Activated naive CD4-positive, alpha-beta T cell treated with anti-CD3 and anti-CD28 coated beads, Interleukin-2, amount 50 U/mL, for 72 hours (primary cell): Measurements from ENCODE around the gene TDRD10. TPM values are rescaled to one million over a fixed set of nuclear protein-coding genes. Genes with fewer than 3 reads are reported as not detected.

Source experiments
- ATAC-seq, 2 donors: fragments of 150-1000 bp; cut with Tn5 transposase; 2 replicates each; pipeline ENCODE4 v1.10.0; 2021; ENCODE audit warnings: mild to moderate bottlenecking in 2 of 2, moderate library complexity in 2 of 2
- DNase-seq, 2 donors: peaks; one replicate each; pipeline ENCODE4 v3.0.0; 2021 to 2022; ENCODE audit warnings: low spot score in 2 of 2
- H3K27ac Mint-ChIP-seq, 2 donors: one replicate each; pipeline ENCODE4 v1.8.0; 2022; ENCODE audit warnings: mild to moderate bottlenecking in 2 of 2, mixed read lengths in 2 of 2
- H3K36me3 Mint-ChIP-seq, 2 donors: one replicate each; pipeline ENCODE4 v1.8.0; 2022; ENCODE audit warnings: mixed read lengths in 2 of 2
- H3K9me3 Mint-ChIP-seq, 2 donors: one replicate each; pipeline ENCODE4 v1.8.0; 2022; ENCODE audit warnings: mixed read lengths in 2 of 2
- total RNA-seq, 2 donors: library from RNA; stranded (reverse); gene quantifications; one replicate each; pipeline ENCODE4 v1.2.3, GENCODE V29; 2022

The TDRD10 gene, protein sequence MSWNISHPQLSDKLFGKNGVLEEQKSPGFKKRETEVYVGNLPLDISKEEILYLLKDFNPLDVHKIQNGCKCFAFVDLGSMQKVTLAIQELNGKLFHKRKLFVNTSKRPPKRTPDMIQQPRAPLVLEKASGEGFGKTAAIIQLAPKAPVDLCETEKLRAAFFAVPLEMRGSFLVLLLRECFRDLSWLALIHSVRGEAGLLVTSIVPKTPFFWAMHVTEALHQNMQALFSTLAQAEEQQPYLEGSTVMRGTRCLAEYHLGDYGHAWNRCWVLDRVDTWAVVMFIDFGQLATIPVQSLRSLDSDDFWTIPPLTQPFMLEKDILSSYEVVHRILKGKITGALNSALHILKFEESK
- total RNA-seq = not detected

DNA sequence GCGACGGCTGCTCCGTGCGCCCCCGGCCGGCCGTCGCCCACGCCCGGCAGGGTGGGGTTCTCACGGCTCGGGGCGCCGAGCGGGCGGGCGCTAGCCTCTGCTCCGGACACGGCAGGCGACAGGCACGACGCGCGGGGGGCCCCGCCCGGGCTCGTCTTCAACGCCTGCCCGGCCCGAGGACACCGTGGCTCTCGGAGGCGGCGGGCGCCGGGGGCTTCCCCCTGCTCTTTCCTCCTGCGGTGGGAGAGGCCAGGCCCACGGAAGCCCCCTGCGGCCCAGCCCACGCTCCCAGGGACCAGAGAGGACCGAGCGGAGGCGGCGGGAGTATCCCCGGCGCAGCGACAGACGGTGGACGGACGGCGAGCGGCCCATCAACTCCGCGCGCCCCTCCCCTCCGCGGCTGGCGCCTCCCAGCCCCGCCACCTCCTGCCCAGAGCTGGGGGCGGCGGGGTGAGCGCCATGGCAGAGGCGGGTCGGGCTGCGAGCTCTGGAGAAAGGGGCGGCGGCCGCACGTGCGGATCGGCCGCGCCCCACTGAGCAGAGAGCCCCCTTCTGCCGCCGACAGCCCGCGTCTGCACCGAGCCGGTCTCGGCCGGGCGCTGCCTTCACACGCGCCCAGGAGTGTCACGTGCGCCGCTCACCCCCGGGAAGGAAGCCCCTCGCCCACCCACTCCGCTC, at the start of gene TDRD10, which contains the start of gene SHE:
Gene TDRD10 (plus strand): TSS at position 154 of the 678 bp plus-strand sequence. CDS start 4,685 bp downstream, outside the sequence.
Gene SHE (minus strand): TSS at position 347 of the 678 bp plus-strand sequence. CDS start 386 bp downstream, outside the sequence.
- DNase-seq = no peak
- H3K36me3 Mint-ChIP-seq = peaks cover 13 to 27% of the 10 kb centered on the region in 2 donors
- H3K9me3 Mint-ChIP-seq = peaks cover 0 to 12% of the 10 kb centered on the region in 2 donors
- no peak for ATAC-seq
- H3K27ac Mint-ChIP-seq = no peak within 1 kb of the TSS

DNA sequence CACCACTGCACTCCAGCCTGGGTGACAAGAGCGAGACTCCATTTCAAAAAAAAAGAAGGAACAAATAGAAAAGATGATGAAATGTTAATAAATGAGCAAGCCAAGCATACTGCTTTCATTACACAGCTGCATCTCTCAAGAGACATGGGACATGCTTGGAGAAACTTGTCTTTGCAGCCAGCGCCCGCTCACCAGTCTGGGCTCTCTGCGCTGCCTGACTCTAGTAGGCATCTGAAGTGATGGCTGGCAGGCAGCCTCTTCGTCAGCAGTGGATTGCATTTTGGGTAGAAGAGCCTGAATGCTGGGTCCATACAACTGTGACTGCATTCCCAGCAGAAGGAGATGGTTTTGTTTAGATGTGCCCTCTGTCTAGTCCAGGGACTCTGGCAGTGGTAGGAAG, 48.9 kb upstream of the TDRD10 start:
- H3K9me3 Mint-ChIP-seq = no peaks in the 10 kb centered on the region
- DNase-seq (no peak), ATAC-seq (no peak)
- no peak overlapping the region for H3K27ac Mint-ChIP-seq
- peaks cover 38 to 48% of the 10 kb centered on the region in 2 donors for H3K36me3 Mint-ChIP-seq

DNA sequence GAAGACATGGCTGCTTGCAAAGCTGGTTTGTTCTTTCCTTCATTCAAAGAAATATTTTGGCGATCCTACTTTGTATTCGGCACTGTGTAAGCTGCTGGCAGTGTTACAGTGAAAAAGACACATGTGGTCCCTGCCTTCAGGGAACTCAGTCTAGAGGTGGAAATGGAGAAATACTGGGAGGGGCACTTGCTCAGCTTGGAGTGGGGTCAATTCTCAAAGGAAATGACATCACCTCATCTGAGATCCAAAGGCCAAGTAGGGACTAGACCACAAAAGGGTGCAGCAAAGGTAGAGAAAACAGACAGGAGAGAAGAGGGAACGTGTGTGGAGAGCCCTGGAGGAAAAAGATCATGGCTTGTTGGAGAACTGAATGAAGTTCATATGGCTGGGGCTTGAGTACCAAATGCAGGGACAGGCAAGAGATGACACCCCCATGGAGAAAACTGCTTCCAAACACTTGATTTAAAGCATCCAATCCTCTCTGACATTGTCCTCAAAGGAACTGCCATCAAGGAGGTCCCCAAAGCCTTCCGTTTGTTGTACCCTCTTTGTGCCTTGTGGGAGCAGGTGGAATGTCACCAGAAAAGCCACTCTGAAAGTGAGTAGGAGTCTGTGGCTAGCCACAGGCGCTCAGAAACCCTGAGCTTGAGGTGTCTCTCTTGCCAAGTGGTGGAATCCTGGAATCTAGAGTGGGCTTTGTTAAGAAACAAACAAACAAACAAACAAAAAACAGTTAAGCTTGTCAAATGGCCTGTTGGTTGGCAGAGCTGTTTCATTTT, 48.3 kb upstream of the TDRD10 start:
- DNase-seq (no peak), ATAC-seq (peak; percentile 43 to 61)
- H3K36me3 Mint-ChIP-seq = peaks cover 44 to 51% of the 10 kb centered on the region in 2 donors
- H3K9me3 Mint-ChIP-seq = no peaks in the 10 kb centered on the region
- H3K27ac Mint-ChIP-seq = no peak overlapping the region

DNA sequence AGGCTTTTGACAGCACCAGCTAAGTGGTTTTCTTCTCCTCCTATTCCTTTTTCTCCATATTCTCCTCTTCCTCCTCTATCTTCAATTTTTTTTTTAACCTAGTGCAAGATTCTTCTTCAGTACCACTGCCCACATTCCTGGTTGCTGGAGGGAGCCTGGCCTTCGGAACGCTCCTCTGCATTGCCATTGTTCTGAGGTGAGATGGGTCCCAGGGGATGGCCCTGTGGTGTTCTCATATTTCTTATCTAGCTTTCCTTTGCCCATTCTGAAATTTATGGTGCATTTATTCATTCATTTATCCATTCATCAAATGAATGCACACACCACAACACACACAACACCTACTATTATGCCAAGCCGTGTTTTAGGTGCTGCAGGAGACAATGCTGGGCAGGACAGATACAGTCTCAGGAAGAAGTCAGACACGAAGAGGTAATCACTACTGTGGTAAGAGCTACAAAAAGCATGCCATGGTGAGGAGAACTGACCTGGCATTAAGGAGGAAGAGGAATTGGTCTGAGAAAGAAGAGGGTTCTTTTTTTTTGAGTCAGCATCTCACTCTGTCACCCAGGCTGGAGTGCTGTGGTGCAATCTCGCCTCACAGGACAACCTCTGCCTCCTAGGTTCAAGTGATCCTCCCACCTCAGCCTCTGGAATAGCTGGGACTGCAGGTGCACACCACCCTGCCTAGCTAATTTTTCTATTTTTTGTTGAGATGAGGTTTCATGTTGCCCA, 47.5 kb upstream of the TDRD10 start:
- ATAC-seq = peak in 1 of 2 donors; percentile 37

DNA sequence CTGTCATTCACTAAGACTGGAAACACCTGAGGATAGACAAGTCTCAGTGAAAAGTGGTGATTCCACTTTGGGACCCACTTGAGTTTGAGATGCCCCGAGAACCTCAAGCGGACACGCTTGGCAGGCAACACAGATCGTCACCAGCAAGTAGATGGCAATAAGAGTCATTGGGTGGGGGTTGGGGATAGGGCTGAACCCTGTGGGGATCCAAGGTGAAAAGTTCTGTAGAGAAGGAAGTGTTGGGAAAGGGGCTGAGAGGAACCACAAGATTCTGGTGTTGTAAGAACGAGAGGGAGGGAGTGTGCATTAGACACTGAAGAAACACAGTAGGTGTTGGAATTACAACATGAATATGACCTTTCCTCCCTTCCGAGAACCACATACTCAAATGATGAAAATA, 45.4 kb upstream of the TDRD10 start:
- no peak for DNase-seq
- H3K36me3 Mint-ChIP-seq = peaks cover 44 to 47% of the 10 kb centered on the region in 2 donors
- ATAC-seq = no peak
- H3K9me3 Mint-ChIP-seq = no peaks in the 10 kb centered on the region
- H3K27ac Mint-ChIP-seq = no peak overlapping the region

More for the DNA sequence above, 47.5 kb upstream of the TDRD10 start:
- Mint-ChIP-seq H3K27ac (no peak overlapping the region), H3K36me3 (peaks cover 45 to 51% of the 10 kb centered on the region in 2 donors), H3K9me3 (no peaks in the 10 kb centered on the region)
- DNase-seq = no peak

DNA sequence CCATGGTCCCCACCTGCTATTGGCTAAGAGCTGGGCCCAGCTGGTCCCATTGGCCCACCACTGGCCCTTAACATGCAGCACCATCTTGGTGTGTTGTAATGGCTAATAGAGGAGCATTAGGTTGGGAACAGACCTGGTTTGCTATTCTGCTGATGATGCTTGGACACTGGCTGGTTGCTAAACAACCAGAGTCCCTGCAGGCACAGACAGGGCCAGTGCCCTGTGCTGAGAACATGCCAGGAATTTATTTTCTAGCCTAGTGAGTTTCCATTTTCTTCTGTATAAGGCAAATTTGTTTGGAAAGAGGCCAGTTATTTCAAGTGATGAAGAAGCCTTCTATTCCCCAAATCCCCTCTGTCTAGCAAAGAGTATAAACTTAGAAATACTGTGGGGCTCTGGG, 42.9 kb upstream of the TDRD10 start:
- ATAC-seq (no peak), DNase-seq (no peak)
- H3K36me3 Mint-ChIP-seq = peaks cover 20 to 26% of the 10 kb centered on the region in 2 donors
- no peak overlapping the region for H3K27ac Mint-ChIP-seq
- H3K9me3 Mint-ChIP-seq = no peaks in the 10 kb centered on the region

DNA sequence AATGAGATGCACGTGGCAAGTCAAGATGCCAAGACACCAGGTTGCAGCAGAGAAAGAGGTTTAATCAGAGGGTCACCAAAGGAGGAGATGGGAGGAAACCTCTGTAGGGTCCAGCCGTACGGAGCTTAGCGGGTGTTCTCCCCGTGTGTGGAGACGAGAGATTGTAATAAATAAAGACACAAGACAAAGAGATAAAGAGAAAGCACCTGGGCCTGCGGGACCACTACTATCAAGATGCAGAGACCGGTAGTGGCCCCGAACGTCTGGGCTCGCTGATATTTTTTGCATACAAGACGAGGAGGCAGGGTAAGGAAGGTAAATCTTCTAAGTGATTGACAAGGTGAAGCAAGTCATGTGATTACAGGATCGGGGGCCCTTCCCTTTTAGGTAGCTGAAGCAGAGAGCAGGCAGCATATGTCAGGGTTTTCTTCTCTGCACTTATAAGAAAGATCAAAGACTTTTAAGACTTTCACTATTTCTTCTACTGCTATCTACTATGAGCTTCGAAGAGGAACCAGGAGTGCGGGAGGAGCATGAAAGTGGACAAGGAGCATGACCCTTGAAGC, 41.2 kb upstream of the TDRD10 start:
- H3K36me3 Mint-ChIP-seq = peaks cover 16 to 22% of the 10 kb centered on the region in 2 donors
- DNase-seq (no peak), ATAC-seq (no peak)
- peak overlapping the region; percentile 6 to 15 for H3K27ac Mint-ChIP-seq
- H3K9me3 Mint-ChIP-seq = no peaks in the 10 kb centered on the region

DNA sequence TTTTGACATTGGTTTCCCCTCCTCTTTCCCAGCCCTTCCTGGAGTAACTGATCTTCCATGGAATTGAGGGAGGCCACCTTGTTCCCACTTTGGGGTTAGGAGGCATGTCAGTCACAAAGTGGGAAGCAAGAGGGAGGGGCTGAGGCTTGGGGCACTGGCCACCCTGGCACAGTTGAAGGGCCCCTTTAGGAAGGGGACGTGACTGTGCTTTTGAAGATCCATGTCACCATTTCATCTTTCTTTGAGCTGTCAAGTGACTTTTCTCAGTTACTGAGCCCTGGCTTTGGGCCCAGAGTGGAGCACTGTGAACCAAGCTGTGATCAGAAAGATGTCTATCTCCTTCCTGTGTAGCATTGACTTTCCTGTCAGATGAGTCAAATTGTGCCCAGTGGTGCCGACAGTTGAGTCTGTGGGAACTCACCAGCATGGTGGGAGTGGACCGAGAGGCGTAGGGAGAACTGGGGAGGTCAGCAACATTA, 38.5 kb upstream of the TDRD10 start:
- peak overlapping the region; percentile 63 to 81 for H3K27ac Mint-ChIP-seq

DNA sequence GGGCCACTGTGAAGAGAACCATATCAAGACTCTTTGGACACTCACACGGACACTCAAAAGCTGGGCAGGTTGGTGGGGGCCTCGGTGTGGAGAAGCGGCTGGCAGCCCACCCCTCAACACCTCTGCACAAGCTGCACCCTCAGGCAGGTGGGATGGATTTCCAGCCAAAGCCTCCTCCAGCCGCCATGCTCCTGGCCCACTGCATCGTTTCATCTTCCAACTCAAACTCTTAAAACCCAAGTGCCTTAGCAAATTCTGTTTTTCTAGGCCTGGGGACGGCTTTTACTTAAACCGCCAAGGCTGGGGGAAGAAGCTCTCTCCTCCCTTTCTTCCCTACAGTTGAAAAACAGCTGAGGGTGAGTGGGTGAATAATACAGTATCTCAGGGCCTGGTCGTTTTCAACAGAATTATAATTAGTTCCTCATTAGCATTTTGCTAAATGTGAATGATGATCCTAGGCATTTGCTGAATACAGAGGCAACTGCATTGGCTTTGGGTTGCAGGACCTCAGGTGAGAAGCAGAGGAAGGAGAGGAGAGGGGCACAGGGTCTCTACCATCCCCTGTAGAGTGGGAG, 36.3 kb upstream of the TDRD10 start:
- H3K9me3 Mint-ChIP-seq = no peaks in the 10 kb centered on the region
- ATAC-seq (no peak), DNase-seq (no peak)
- peak overlapping the region in 1 of 2 donors; percentile 62 for H3K27ac Mint-ChIP-seq
- peaks cover 5 to 8% of the 10 kb centered on the region in 2 donors for H3K36me3 Mint-ChIP-seq

More for the DNA sequence above, 38.5 kb upstream of the TDRD10 start:
- peak; percentile 61 to 80 for DNase-seq
- Mint-ChIP-seq H3K9me3 (no peaks in the 10 kb centered on the region), H3K36me3 (peaks cover 5 to 11% of the 10 kb centered on the region in 2 donors)
- peak; percentile 90 to 97 for ATAC-seq

DNA sequence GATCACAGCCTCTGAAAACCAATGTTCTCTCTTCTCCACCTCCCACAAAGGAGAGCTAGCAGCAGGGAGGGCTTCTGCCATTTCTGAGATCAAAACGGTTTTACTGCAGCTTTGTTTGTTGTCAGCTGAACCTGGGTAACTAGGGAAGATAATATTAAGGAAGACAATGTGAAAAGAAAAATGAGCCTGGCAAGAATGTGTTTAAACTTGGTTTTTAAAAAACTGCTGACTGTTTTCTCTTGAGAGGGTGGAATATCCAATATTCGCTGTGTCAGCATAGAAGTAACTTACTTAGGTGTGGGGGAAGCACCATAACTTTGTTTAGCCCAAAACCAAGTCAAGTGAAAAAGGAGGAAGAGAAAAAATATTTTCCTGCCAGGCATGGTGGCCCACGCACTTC, 35.8 kb upstream of the TDRD10 start:
- no peak for DNase-seq

DNA sequence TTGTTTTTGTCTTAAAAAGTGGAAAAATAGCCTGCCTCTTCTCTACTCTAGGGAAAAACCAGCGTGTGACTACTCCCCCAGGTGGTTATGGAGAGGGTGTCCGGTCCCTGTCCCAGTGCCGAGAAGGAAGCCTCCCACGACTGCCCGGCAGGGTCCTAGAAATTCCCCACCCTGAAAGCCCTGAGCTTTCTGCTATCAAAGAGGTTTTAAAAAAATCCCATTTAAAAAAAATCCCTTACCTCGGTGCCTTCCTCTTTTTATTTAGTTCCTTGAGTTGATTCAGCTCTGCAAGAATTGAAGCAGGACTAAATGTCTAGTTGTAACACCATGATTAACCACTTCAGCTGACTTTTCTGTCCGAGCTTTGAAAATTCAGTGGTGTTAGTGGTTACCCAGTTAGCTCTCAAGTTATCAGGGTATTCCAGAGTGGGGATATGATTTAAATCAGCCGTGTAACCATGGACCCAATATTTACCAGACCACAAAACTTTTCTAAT, 35.0 kb upstream of the TDRD10 start:
- no peak for DNase-seq
- Mint-ChIP-seq H3K27ac (no peak overlapping the region), H3K9me3 (no peaks in the 10 kb centered on the region), H3K36me3 (peaks cover 5 to 8% of the 10 kb centered on the region in 2 donors)
- no peak for ATAC-seq

More for the DNA sequence above, 35.8 kb upstream of the TDRD10 start:
- no peak for ATAC-seq
- peak overlapping the region; percentile 26 to 62 for H3K27ac Mint-ChIP-seq
- peaks cover 5 to 8% of the 10 kb centered on the region in 2 donors for H3K36me3 Mint-ChIP-seq
- H3K9me3 Mint-ChIP-seq = no peaks in the 10 kb centered on the region

DNA sequence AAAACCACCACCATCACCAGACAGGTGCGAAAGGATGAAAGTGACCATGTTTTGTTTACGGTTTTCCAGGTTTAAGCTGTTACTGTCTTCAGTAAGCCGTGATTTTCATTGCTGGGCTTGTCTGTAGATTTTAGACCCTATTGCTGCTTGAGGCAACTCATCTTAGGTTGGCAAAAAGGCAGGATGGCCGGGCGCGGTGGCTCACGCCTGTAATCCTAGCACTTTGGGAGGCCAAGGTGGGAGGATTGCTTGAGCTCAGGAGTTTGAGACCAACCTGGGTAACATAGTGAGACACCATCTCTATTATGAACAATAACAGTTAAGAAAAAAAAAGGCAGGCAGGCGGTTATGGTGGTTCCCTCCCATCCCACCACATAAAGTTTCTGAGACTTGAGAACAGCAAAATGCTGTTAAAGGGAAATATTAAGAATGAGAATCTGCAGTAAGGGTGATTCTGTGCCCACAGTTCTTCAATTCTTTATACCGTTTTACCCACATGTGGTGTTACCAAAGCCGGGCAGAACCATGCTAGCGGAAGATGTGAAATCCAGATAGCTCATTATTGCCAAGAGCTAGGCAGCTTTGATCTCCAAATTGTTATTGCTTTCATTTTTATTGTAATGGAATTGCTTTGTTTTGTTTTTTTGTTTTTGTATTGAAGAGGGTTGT, 34.5 kb upstream of the TDRD10 start:
- Mint-ChIP-seq H3K9me3 (no peaks in the 10 kb centered on the region), H3K36me3 (peaks cover 5 to 8% of the 10 kb centered on the region in 2 donors), H3K27ac (no peak overlapping the region)
- DNase-seq = no peak
- ATAC-seq = peak; percentile 8 to 47

DNA sequence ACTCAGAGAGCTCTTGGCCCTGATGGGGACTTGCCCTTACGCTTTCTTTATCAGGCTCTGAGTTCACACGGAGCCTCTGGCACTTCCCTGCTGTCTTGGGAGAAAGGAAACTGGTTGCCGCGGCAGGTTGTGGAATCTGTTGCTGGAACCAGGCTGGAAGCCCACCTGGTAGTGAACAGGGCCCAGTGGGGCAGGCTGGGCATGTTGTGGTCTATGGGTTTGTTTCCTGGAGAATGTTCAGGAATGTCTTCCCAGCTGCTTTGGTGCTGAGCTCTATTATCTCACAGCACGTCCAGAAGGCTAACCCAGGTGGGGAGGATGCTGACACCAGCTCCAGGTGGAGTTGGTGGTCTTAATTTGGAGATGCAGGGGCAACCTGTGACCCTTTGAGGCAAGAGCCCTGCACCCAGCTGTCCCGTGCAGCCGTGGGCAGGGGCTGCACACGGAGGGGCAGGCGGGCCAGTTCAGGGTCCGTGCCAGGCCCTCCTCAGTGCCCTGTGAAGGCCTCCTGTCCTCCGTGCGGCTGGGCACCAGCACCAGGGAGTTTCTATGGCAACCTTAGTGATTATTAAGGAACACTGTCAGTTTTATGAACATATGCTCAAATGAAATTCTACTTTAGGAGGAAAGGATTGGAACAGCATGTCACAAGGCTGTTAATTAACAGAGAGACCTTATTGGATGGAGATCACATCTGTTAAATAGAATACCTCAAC, 33.3 kb upstream of the TDRD10 start:
- Mint-ChIP-seq H3K36me3 (peaks cover 5 to 8% of the 10 kb centered on the region in 2 donors), H3K27ac (no peak overlapping the region), H3K9me3 (no peaks in the 10 kb centered on the region)
- no peak for ATAC-seq
- no peak for DNase-seq

DNA sequence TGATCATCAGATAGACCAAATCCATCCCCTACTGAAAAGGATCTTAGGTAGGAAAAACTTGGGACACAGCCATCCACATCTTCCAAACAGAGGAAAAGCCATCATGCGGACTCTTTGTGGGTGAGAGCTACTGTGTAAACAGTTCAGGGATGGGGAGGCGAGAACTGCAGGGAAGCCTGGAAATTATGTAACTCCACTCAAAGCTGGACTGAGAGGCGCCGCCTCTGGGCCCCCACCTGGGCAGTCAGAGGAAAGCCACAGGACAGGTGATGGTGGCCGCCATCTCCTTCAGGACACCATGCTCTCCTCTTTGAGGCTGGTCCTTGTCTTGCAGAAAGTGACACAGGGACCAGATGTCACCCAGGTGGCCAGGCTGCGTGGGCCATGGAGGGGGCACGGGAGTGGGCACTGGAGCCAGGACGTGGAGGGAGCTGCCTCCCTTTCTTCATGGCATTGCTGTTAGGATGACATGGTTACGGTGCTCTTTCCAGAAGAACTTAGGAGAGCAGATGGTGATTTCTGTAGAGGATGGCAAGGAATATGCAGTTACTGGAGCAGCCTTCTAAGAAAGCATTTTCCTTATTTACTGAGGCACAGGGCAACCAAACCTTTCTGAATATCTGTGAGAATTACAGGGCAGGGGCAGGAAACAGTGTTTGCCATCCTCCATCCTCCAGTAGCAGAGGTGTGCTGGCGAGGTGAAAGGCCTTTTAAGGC, 32.0 kb upstream of the TDRD10 start:
- DNase-seq (no peak), ATAC-seq (no peak)
- peaks cover 3 to 5% of the 10 kb centered on the region in 2 donors for H3K36me3 Mint-ChIP-seq
- no peaks in the 10 kb centered on the region for H3K9me3 Mint-ChIP-seq
- H3K27ac Mint-ChIP-seq = no peak overlapping the region
